HFF-Myc (cell line): Measurements from ENCODE around the gene RNASE13.
"Not testable (repeated sequence)": the region's sequence is repeated elsewhere in the genome, so short reads cannot be mapped to it uniquely, and the experiment has no call there.

Experiments
- DNase-seq: peaks from one replicate; pipeline ENCODE4 v3.0.0-alpha.2; 2011; ENCODE audit warnings: low read depth; ENCODE audit errors: extremely low read depth
- H3K4me3 ChIP-seq: replicated peaks from 2 replicates; pipeline ENCODE4 v1.5.1; 2011; ENCODE audit warnings: low read depth, mild to moderate bottlenecking, control low read depth, low read length
- CTCF ChIP-seq: IDR thresholded peaks from 2 replicates; pipeline ENCODE4 v1.5.1; 2012; ENCODE audit warnings: mild to moderate bottlenecking, low read depth, low read length, control low read depth; ENCODE audit errors: missing control alignments

RNASE13 gene

GRCh38 chr14:21017528-21018245, 16.9 kb downstream of the RNASE13 start:
- no peak for DNase-seq
- no peak for TF ChIP-seq CTCF
- H3K4me3 ChIP-seq, result no peak overlapping the region

- TF ChIP-seq CTCF, result no peak
Measured at GRCh38 chr14:21016413-21017190, 18.0 kb downstream of the RNASE13 start.

GRCh38 chr14:21015312-21015711, 19.3 kb downstream of the RNASE13 start:
- TF ChIP-seq CTCF, result no peak
- DNase-seq, result no peak

More at GRCh38 chr14:21016413-21017190, 18.0 kb downstream of the RNASE13 start:
- no peak for DNase-seq
- H3K4me3 ChIP-seq, result no peak overlapping the region

GRCh38 chr14:21014761-21015190, 19.8 kb downstream of the RNASE13 start:
- no peak overlapping the region for H3K4me3 ChIP-seq
- peak; percentile 68 for DNase-seq
- peak; percentile 93 for TF ChIP-seq CTCF

More at GRCh38 chr14:21015312-21015711, 19.3 kb downstream of the RNASE13 start:
- no peak overlapping the region for H3K4me3 ChIP-seq

- DNase-seq, result no peak
- no peak for TF ChIP-seq CTCF
- no peak overlapping the region for H3K4me3 ChIP-seq
Measured at GRCh38 chr14:21011136-21011535, 23.5 kb downstream of the RNASE13 start.

- not testable (repeated sequence) for DNase-seq, H3K4me3 ChIP-seq
Measured at GRCh38 chr14:21009721-21010120, 24.9 kb downstream of the RNASE13 start.

GRCh38 chr14:21003788-21004346, 30.7 kb downstream of the RNASE13 start:
- TF ChIP-seq CTCF, result no peak
- no peak for DNase-seq
- H3K4me3 ChIP-seq, result no peak overlapping the region
